Muscle of back (tissue), 11 donors: ENCODE results near the gene CMTM3. TPM values are rescaled to one million over a fixed set of nuclear protein-coding genes. Genes with fewer than 3 reads are reported as not detected.
"Not testable (repeated sequence)": the region's sequence is repeated elsewhere in the genome, so short reads cannot be mapped to it uniquely, and the experiment has no call there.

Experiments used
- DNase-seq, 3 donors: peaks; one replicate each; pipeline versions ENCODE4 v3.0.0 to v3.0.0-alpha.2; 2013
- polyA plus RNA-seq, 10 donors: library from polyadenylated mRNA; unstranded; fragments of 120-200 nt; gene quantifications; one replicate each; pipeline ENCODE4 v1.2.1, GENCODE V29; 2013; ENCODE audit not compliant: insufficient read length in 10 of 10

CMTM3 gene
- polyA plus RNA-seq, 10 donors: 48.9 to 73.7 (median 62.4) TPM

DNA sequence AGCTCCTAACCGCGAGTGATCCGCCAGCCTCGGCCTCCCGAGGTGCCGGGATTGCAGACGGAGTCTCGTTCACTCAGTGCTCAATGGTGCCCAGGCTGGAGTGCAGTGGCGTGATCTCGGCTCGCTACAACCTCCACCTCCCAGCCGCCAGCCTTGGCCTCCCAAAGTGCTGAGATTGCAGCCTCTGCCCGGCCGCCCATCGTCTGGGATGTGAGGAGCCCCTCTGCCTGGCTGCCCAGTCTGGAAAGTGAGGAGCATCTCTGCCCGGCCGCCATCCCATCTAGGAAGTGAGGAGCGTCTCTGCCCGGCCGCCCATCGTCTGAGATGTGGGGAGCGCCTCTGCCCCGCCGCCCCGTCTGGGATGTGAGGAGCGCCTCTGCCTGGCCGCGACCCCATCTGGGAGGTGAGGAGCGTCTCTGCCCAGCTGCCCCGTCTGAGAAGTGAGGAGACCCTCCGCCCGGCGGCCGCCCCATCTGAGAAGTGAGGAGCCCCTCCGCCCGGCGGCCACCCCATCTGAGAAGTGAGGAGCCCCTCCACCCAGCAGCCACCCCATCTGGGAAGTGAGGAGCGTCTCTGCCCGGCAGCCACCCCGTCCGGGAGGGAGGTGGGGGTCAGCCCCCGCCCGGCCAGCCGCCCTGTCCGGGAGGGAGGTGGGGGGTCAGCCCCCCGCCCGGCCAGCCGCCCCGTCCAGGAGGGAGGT is 26.2 kb downstream of the CMTM3 start:
- not testable (repeated sequence) for DNase-seq

DNA sequence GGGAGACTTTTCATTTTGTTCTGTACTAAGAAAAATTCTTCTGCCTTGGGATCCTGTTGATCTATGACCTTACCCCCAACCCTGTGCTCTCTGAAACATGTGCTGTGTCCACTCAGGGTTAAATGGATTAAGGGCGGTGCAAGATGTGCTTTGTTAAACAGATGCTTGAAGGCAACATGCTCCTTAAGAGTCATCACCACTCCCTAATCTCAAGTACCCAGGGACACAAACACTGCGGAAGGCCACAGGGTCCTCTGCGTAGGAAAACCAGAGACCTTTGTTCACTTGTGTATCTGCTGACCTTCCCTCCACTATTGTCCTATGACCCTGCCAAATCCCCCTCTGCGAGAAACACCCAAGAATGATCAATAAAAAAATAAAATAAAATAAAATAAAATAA is 27.1 kb downstream of the CMTM3 start:
- DNase-seq: not testable (repeated sequence)

- no peak for DNase-seq
Observed at GRCh38 chr16:66634527-66635196, 30.2 kb downstream of the CMTM3 start.

DNA sequence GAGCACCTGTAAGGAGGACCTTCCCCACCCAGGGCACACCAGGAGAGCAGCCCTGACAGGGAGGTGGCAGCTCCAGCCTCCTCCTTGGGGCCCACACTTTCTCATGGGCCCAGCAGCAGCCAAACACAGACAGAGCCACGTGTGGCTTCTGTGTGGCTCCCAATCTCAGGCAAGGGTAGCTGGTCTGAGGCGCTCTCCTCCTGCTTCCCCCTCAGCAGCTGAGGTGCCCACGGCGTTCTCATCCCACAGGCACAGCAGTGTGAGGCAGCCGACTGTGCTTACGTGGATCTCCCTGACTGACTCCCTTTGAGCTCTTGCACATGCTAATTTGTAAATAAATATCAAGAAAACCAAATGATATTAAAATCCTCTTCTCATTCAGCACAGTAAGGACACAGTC is 30.9 kb downstream of the CMTM3 start:
- DNase-seq: no peak

DNA sequence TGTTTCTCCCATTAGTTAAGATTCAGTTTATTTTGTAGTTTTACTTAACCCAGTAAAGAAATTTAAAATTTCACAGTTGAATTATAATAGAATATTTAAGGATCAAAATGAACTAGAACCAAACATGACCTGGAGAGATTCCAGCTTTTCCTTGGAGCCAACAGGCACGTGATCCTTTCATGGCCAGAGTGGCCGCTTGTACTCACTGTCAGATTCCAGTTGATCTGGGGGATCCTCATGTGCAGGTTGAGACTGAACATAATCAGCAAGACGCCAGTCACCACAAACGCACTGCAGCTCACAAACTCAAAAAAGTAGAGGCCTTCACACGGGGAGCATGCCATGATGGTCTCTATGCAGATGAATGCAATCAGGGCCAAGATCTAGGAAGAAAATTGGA is 31.7 kb downstream of the CMTM3 start:
- DNase-seq: no peak

DNA sequence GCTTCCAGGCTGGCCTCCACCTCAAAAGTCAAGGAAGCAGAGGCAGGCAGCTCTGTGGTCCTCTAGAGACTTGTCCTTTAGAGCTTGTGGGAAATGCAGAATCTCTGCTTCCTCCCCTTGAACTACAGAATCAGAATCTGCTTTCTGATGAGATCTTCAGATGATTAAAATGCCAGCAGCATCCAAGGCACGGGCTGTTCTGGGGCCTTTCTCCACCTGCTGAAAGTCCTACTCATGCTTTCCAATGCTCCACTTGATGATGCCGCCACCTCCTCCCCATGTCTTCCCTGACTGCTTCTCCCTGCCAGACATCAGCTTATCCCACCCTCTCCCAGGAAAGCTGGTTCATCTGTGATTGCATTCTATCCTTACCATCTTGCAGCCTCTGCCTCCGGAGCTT is 33.3 kb downstream of the CMTM3 start:
- no peak for DNase-seq

DNA sequence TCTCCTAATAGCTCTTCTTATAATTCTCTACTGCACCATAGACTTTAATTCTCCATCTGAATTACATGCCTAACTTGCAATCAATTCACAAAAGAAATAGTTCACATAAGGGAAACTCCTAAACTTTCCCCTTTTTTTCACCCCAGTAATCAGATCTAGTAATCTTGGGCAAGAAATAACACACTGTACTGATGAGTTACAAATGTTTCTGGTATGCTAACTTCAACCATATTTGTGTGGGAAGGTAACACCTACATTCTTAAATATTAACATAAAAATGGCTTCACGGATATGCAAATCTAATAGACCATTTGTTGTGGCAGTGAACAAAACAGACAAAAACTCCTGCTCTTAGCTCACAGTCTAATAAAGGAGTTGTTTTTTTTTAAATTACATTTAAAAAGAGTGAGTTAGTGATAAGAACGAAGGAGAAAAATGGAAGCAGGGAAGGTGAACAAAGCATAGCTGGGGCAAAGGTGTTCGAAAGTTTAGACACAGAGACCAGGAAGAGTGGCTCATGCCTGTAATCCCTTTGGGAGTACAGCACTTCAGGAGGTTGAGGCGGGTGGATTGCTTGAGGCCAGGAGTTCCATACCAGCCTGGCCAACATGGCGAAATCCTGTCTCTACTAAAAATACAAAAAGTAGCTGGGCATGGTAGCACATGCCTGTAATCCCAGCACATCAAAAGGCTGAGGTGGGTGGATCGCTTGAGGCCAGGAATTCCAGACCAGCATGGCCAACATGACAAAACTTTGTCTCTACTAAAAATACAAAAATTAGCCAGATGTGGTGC is 34.8 kb downstream of the CMTM3 start:
- no peak for DNase-seq

DNA sequence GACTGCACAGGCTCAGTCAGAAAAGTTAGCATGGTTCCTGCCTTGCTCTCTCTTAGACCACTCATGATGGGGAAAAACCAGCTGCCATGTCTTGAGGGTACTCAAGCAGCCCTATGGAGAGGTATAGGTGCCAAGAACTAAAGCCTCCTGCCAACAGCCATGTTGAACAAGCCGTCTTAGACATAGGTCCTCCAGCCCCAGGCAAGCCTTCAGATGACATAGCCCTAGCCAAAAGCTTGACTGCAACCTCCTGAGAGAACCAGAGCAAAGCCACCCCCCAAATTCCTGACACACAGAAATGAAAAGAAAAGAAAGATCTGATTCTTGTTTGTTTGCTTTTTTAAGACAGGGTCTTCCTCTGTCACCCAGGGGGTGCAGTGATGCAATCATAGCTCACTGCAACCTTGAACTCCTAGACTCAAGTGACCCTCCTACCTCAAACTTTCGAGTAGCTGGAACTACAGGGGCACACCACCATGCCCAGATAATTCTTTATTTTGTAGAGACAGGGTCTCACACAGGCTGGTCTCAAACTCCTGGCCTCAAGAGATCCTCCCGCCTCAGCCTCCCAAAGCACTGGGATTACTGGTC is 36.3 kb downstream of the CMTM3 start:
- no peak for DNase-seq

DNA sequence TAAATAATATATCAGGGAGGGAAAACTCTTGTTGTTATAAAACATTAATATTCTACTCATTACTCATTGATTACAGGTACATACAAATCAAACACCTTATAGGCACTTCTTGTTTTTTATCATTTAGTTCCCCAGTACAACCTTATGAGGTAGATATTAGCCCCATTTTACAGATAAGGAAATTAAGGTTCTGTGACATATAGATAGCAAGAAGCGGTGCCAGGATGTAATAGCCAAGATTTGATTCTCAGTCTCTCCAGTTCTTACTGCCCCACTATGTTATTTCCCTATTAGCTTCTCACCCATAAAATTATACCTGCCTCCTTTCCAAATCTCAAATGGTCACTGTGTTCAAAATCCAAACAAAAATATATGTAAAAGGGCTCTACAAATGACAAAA is 36.9 kb downstream of the CMTM3 start:
- no peak for DNase-seq

GRCh38 chr16:66647866-66648265 is 43.4 kb downstream of the CMTM3 start:
- DNase-seq: no peak

DNA sequence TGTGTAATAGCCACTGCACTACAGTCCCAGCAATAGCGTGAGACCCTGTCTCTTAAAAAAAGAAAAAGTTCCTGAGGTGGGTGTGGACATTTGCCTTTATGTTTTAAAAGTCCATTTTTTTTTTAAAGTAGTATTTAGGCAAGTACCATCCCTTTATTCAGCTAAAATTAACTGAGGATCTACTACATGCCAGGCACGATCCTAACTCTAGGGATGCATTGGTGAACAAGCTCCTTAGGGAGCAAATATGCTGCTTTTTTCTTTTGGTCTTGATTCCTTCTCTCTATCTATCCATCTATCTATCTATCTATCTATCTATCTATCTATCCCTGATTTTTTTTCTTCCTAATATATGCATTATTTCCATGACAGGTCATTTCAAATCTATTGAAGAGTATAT is 44.7 kb downstream of the CMTM3 start:
- DNase-seq: no peak

DNA sequence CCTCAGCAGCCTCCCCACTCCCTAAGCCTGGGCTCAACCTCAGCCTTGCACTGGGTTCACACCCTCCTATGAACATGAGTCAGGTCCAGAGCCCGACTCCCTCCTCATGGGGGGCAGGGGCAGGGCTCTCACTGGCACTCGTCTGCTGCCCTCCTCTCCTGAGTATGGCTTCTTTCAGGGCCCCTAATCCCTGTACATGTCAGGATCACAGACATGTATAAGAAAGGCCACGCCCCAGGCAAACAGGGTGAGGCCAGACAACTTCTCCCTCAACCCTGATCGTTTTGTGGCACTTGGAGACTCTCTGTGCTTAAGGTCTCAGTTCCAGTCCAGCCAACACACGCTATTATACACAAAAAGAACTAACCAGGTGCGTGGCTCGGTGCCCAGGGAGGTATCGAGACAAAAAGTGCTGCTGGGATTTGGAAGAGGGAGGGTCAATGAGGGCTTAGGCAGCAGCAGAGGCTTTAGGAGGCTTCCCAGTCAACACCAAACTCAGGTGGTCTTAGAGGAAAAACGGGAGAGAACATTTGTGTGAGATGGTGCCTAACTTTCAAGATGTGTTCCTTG is 45.2 kb downstream of the CMTM3 start:
- DNase-seq: no peak

DNA sequence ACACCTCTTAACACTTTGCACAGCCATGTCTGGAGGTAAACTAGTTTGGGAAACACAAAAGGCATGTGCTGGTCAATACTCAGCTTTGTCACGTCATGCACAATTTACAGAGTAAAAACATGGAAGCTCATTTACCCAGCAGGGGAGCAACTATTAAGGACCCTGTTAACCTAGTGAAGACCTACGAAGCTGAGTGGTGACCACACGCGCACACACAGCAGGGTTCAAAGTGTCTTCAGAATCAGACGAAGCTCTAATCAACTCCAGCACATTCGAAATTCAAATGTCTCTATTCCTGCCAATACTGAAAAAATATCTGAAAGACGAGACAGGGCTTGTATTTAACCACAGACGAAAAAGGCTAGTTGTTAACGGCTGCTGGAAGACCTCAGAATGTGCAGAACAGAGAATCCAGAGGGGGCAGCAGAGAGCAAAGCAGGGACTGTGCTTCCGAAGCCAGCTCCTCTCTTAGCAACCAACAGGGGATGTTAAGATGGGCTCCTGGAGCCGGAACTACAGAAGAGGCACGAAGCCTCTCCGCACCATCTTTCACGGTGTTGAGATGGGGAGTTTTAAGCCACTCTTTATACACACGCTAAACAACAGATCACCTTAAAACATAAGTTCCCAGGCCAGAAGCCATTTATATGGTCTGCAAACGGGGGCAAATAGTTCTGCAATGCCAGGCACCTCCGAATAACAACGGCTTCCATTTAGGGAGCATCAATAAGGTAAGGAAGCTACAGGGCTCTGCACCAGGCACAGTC is 46.4 kb downstream of the CMTM3 start:
- DNase-seq: peak; percentile 83 to 93 (median 90)

DNA sequence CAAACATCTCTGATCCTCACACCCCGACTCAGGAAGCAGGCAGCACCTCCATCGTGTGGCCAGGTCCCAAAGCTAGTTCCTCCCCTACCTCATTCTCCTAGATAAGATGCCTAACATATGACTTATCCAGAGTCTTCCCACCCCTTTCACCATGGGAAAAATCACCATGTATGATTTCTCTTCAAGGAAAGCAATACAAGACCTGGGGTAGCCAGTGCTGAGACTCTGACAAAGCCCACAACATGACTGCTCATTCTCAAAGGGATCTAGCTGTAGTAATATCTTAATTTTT is 46.9 kb downstream of the CMTM3 start:
- no peak for DNase-seq

GRCh38 chr16:66651965-66652364 is 47.5 kb downstream of the CMTM3 start:
- no peak for DNase-seq

GRCh38 chr16:66652661-66653360 is 48.3 kb downstream of the CMTM3 start:
- no peak for DNase-seq

DNA sequence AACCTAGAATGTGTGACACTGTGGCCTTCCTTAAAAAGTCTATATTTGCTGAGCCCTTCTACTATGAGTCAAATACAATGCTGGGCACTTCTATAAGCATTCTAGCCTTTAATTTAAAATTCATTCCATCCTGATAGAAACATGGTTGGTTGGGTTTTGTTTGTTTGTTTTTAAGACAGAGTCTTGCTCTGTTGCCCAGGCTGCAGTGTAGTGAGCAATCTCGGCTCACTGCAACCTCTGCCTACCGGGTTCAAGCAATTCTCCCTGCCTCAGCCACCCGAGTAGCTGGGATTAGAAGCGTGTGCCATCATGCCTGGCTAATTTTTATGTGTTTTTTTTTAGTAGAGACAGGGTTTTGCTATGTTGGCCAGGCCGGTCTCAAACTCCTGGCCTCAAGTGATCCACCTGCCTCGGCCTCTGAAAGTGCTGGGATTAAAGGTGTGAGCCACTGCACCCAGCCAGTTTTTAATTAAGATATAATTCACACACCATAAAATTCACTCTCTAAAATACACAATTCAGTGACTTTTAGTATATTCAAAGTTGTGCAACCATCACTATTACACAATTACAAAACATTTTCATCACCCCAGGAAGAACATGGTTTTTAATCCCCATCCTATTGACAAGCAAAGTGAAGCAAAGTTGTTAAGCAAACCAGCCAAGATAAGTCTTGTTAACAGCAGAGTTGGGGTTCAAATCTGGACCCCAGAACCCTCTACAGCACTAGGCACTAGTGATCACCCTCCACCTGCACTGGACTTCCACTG is 49.3 kb downstream of the CMTM3 start:
- DNase-seq: no peak

DNA sequence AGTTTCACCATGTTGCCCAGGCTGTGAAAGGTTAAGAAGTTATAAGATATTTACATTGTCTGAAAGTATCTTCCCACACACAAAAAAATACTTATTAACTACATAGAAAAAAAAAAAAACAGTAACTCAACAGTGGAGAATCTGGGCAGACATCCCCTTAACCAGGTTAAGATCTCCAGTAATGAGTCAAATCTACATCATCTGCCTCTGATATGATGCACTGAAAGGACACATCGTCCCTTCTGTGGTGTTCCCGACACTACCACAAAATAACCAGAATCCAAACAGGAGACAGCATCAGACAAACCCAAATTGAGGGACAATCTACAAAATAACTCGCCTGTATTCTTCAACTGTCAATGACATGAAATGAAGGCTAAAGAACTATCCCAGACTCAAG is 52.0 kb downstream of the CMTM3 start:
- DNase-seq: no peak

GRCh38 chr16:66658143-66658859 is 53.8 kb downstream of the CMTM3 start:
- DNase-seq: no peak

GRCh38 chr16:66658860-66659190 is 54.3 kb downstream of the CMTM3 start:
- no peak for DNase-seq
